Endodermal cell (in vitro differentiated cells): ENCODE results near the gene LMO3. TPM values are rescaled to one million over a fixed set of nuclear protein-coding genes. Genes with fewer than 3 reads are reported as not detected.

Experiments used
- DNase-seq: peaks from one replicate; pipeline ENCODE4 v3.0.0-alpha.2; 2017
- H3K27ac ChIP-seq: 2 replicates; pipeline ENCODE4 v1.5.1; 2013; ENCODE audit warnings: mild to moderate bottlenecking, low read depth, low read length, moderate library complexity
- H3K27me3 ChIP-seq: 2 replicates; pipeline ENCODE4 v1.6.1; 2013; ENCODE audit warnings: mild to moderate bottlenecking, low read length, moderate library complexity; ENCODE audit not compliant: insufficient read depth, control insufficient read depth, poor library complexity, severe bottlenecking
- H3K36me3 ChIP-seq: 2 replicates; pipeline ENCODE4 v1.7.0; 2013; ENCODE audit warnings: mild to moderate bottlenecking, low read length, moderate library complexity; ENCODE audit not compliant: control insufficient read depth, insufficient read depth
- H3K4me1 ChIP-seq: one replicate; pipeline ENCODE4 v1.7.0; 2013; ENCODE audit warnings: low read length; ENCODE audit not compliant: control insufficient read depth, insufficient read depth
- H3K4me3 ChIP-seq: 2 replicates; pipeline ENCODE4 v1.5.1; 2013; ENCODE audit warnings: mild to moderate bottlenecking, low read length, moderate library complexity
- H3K9ac ChIP-seq: 2 replicates; pipeline ENCODE4 v1.6.1; 2013; ENCODE audit warnings: mild to moderate bottlenecking, low read length, moderate library complexity; ENCODE audit not compliant: poor library complexity, severe bottlenecking; ENCODE audit errors: extremely low read depth
- H3K9me3 ChIP-seq: 2 replicates; pipeline ENCODE4 v1.6.1; 2013; ENCODE audit warnings: mild to moderate bottlenecking, low read length, moderate library complexity; ENCODE audit not compliant: control insufficient read depth
- H3K27ac Mint-ChIP-seq: 2 replicates; pipeline ENCODE4 v1.8.0; 2020; ENCODE audit warnings: mixed read lengths
- H3K27me3 Mint-ChIP-seq: 2 replicates; pipeline ENCODE4 v1.8.0; 2021; ENCODE audit warnings: mild to moderate bottlenecking, mixed read lengths; ENCODE audit not compliant: insufficient read depth
- H3K36me3 Mint-ChIP-seq: 2 replicates; pipeline ENCODE4 v1.8.0; 2020; ENCODE audit warnings: low read depth, mixed read lengths
- H3K4me1 Mint-ChIP-seq: 2 replicates; pipeline ENCODE4 v1.8.0; 2020; ENCODE audit warnings: mixed read lengths
- H3K4me3 Mint-ChIP-seq: 2 replicates; pipeline ENCODE4 v1.8.0; 2020; ENCODE audit warnings: mild to moderate bottlenecking, moderate library complexity, mixed read lengths
- H3K9me3 Mint-ChIP-seq: 2 replicates; pipeline ENCODE4 v1.8.0; 2020; ENCODE audit warnings: mild to moderate bottlenecking, mixed read lengths
- CTCF ChIP-seq: fragments of 200-600 bp; sonication (generic); conservative IDR thresholded peaks from 2 replicates; pipeline ENCODE4 v1.5.0; 2021; ENCODE audit warnings: antibody characterized with exemption, mild to moderate bottlenecking
- WGBS, 2 experiments: methylation state at CpG; one replicate each; pipeline versions ENCODE4 v1.1.5 to v1.1.7; 2013; ENCODE audit warnings: missing lambda C conversion rate in 2 of 2, mixed read lengths in 1 of 2; ENCODE audit not compliant: insufficient coverage in 1 of 2, insufficient read length in 1 of 2; 5-methylcytosine and 5-hydroxymethylcytosine counted together
- long read RNA-seq, 4 experiments: library from polyadenylated mRNA in 2 of 4; library from RNA in 1 of 4; library from capped mRNA in 1 of 4; stranded (forward) in 3 of 4; unstranded in 1 of 4; transcript quantifications; one replicate each; pipeline ENCODE4 v2.0.0, GENCODE V29; 2020 to 2021; ENCODE audit warnings: inconsistent platforms in 1 of 4
- polyA plus RNA-seq, 2 experiments: library from polyadenylated mRNA; stranded (reverse); fragments of 50-300 nt; gene quantifications; one replicate each; pipeline ENCODE4 v1.2.3, GENCODE V29; 2013
- total RNA-seq, 2 donors: library from RNA; stranded (reverse); fragmentation: NEBNext Ultra II Directional in 1 of 2; extraction: Animal tissue kit (Norgen Biotek cat#: 25700) in 1 of 2; gene quantifications; 2 replicates in 1 of 2; 3 replicates in 1 of 2; pipeline ENCODE4 v1.2.1, GENCODE V29; 2021

LMO3 gene
- 1 to 10 TPM in 1 of 2 donors, under 1 TPM in 1; 0.77 to 3.2 TPM for total RNA-seq
- 20.4 TPM for polyA plus RNA-seq (2013, experiment 1 of 2)
- 19.0 TPM for polyA plus RNA-seq (2013, experiment 2 of 2)
- long read RNA-seq, experiment 1, result 0 reads
- long read RNA-seq, experiment 2, partial matches to known transcripts, result 0 of 1 reads
- long read RNA-seq, experiment 2, other reads (novel, unspliced or antisense), result 1 of 1 reads
- long read RNA-seq, experiment 3, partial matches to known transcripts, result 0 of 5 reads
- long read RNA-seq, experiment 3, other reads (novel, unspliced or antisense), result 3 of 5 reads
- long read RNA-seq, experiment 4, result 0 reads

- DNase-seq, result no peak
- Histone ChIP-seq H3K9me3 (no peaks in the 10 kb centered on the region), H3K36me3 (no peaks in the 10 kb centered on the region), H3K4me1 (peaks cover 5% of the 10 kb centered on the region), H3K9ac (peak within 1 kb of the TSS; percentile 38), H3K27ac (peak within 1 kb of the TSS; percentile 77), H3K27me3 (peaks cover 84% of the 10 kb centered on the region), H3K4me3 (peak within 1 kb of the TSS; percentile 85)
- H3K9me3 Mint-ChIP-seq, result no peaks in the 10 kb centered on the region
- H3K4me1 Mint-ChIP-seq, result peaks cover 60% of the 10 kb centered on the region
- 0 to 2% methylated on average over 1 to 2 of the region's 2 CpGs for WGBS, 2 experiments
- TF ChIP-seq CTCF, result no peak
- peak within 1 kb of the TSS; percentile 56 for H3K4me3 Mint-ChIP-seq
- H3K36me3 Mint-ChIP-seq, result no peaks in the 10 kb centered on the region
- peaks cover 92% of the 10 kb centered on the region for H3K27me3 Mint-ChIP-seq
- H3K27ac Mint-ChIP-seq, result no peak within 1 kb of the TSS
Measured at GRCh38 chr12:16606117-16606200, at the start of gene LMO3. TSS of gene LMO3 (minus strand) at chr12:16606162. CDS start at chr12:16600860, 5,302 bp downstream.

- WGBS, 2 experiments, result 100% methylated on average over 1 to 2 of the region's 2 CpGs
- no peak overlapping the region for H3K4me3 ChIP-seq
- H3K4me1 ChIP-seq, result peaks cover 5% of the 10 kb centered on the region
- DNase-seq, result no peak
- H3K36me3 ChIP-seq, result no peaks in the 10 kb centered on the region
- H3K27me3 ChIP-seq, result no peaks in the 10 kb centered on the region
- no peaks in the 10 kb centered on the region for H3K9me3 ChIP-seq
- Mint-ChIP-seq H3K27ac (no peak overlapping the region), H3K4me1 (peaks cover 3% of the 10 kb centered on the region), H3K36me3 (no peaks in the 10 kb centered on the region), H3K4me3 (no peak overlapping the region), H3K9me3 (peaks cover 10% of the 10 kb centered on the region), H3K27me3 (no peaks in the 10 kb centered on the region)
- no peak overlapping the region for H3K9ac ChIP-seq
- TF ChIP-seq CTCF, result no peak
- no peak overlapping the region for H3K27ac ChIP-seq
Measured at GRCh38 chr12:16636435-16637055, 30.6 kb upstream of the LMO3 start.

- Mint-ChIP-seq H3K27ac (no peak overlapping the region), H3K27me3 (no peaks in the 10 kb centered on the region), H3K9me3 (peaks cover 5% of the 10 kb centered on the region), H3K36me3 (no peaks in the 10 kb centered on the region), H3K4me1 (peaks cover 3% of the 10 kb centered on the region), H3K4me3 (no peak overlapping the region)
- no peak overlapping the region for H3K27ac ChIP-seq
- H3K27me3 ChIP-seq, result no peaks in the 10 kb centered on the region
- TF ChIP-seq CTCF, result no peak
- no peak overlapping the region for H3K9ac ChIP-seq
- WGBS, 2 experiments, result 83 to 86% methylated on average over 1 of the region's 1 CpG
- DNase-seq, result no peak
- H3K9me3 ChIP-seq, result no peaks in the 10 kb centered on the region
- peaks cover 5% of the 10 kb centered on the region for H3K4me1 ChIP-seq
- H3K4me3 ChIP-seq, result no peak overlapping the region
- H3K36me3 ChIP-seq, result no peaks in the 10 kb centered on the region
Measured at GRCh38 chr12:16634786-16635185, 28.8 kb upstream of the LMO3 start.
